ENCODE measurements around the gene FILIP1.

Gene FILIP1

DNA sequence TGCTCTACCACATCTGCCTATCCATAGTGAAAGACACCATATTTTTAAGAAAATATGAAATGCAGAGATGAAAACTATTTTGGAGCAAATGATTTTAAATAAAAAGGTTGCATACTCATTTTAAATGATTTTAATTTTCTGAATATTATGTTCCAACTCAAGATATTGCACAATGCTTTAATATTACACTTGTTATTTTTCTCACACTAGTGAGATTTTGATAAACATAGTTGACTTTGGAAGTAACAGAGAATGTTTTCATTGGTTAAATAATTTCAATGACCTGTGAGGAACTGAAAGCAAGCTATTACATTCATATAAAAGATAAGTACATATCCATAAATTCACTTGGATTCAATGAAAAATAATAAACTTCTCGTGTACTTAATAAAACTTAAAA lies 201.9 kb downstream of the FILIP1 start:
- no peak for DNase-seq
- ATAC-seq, result no peak

DNA sequence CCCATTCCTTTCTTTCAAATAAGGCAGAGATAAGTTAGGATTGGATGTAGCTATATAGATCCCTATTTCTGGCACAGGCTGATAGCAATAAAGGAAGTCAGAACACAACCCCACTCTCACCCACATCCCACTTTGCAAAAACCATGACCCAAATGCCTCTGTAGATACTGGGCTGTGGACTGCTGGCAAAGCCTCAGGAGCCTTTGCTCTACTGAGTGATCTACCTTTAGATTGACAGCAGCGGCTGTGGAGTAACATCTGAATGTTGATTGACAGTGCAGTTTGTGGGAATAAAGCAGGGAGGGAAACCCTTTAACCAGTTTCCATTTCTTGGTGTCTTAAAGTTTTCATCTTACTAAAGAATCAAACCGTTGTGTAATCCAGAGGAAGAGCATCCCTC lies 202.3 kb downstream of the FILIP1 start:
- DNase-seq (no peak), ATAC-seq (no peak)

GRCh38 chr6:75290136-75290945 lies 203.3 kb downstream of the FILIP1 start:
- no peak for ATAC-seq

DNA sequence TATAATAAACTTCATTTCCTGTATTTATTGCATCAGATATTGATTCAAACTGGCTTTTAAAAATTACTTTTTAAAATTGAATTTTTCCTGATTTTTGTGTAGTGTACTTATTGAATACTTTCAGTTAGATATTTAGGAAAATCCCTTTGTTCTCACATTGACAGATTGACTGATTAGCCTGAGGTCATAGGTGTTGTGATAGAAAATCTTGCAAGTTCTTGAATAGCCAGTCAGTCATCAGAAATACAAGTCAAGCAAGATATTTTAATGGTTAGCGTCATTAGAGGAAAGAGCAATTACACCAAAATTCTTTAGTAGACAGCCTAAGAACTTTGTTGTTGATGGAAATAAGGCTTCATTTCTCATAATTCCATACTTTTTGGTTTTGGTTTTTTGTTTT lies 205.6 kb downstream of the FILIP1 start:
- DNase-seq, result no peak
- ATAC-seq, result no peak

More at GRCh38 chr6:75290136-75290945, 203.3 kb downstream of the FILIP1 start:
- DNase-seq, result no peak

DNA sequence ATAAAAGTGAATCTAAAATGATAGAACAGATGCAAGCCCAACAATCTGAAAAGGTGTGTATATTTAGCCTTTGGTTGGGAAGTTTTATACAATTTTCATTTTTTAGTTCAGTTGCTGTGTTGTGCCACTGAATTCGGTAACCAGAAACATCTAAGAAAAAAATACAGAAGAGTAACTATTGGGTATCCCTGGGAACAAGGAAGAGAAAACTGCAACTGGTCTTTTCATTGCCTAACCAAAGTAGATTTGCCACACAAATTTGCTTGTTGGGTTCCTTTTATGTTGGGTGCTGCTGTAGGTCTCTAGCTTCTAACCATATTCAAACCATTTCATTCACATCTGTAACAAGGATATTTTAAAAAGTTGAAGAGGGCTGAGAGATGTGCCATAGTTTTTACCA lies 206.2 kb downstream of the FILIP1 start:
- ATAC-seq (no peak), DNase-seq (no peak)

- ATAC-seq (no peak), DNase-seq (no peak)
These were observed 206.6 kb downstream of the FILIP1 start for GRCh38 chr6:75286955-75287354.

DNA sequence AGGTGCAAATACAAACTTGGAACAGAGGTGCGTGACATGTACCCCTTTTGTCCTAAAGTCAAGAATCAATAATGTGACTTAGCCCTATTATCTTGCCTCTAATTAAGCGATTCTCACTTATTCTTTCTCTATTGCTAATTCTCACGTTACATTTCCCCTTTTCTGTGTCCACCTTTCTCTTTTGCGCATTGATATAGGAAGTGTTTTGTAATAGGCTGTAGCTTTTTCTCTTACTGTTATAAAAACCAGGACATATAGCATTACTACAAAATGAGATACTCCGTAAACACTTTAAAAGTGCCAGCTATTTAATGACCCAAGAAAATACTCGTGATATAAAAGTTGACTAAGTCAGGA lies 208.3 kb downstream of the FILIP1 start:
- DNase-seq, result no peak
- no peak for ATAC-seq

DNA sequence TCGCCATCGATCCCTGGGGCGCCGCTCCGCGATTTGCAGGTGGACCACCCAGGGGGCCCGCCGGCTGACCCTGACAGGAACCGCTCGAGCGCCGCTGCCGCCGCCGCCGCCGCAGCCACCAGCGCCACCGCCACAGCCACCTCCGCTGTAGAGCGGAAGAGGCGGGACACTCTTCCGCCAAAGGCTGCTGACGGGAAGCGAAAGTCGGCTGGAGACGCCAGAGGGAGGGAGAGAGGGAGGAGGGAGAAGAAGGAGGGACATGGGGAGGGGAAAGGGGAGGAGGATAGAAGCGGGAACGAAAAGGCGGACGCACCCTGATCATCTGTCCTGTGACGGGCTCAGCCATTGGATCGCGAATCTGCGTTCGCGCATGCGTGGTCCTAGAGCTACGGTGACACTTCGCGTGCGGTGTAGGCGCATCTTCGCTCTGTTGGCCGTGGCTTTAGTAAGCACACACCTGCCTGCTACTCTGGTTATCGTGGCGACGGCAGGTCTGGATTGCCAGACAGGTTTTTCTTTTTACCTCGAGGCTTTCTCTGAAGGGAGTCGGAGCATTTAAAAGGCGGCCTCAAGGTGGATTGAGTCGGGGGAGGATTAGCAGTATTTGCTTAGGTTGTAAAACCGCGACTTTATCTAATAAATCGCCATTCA lies 208.8 kb downstream of the FILIP1 start, which contains the start of gene TMEM30A:
Gene TMEM30A, minus strand, starts transcription at position 161 of the 651 bp plus-strand sequence. Its CDS starts 154 bp downstream, at position 7.
- ATAC-seq (peak; percentile 98), DNase-seq (peak; percentile 95)

GRCh38 chr6:75283907-75284631 lies 209.5 kb downstream of the FILIP1 start:
- DNase-seq (peak; percentile 36), ATAC-seq (peak; percentile 15)

GRCh38 chr6:75282706-75283105 lies 210.9 kb downstream of the FILIP1 start:
- ATAC-seq (no peak), DNase-seq (no peak)

GRCh38 chr6:75281653-75282052 lies 211.9 kb downstream of the FILIP1 start:
- DNase-seq, result no peak
- ATAC-seq, result no peak

GRCh38 chr6:75280131-75280855 lies 213.3 kb downstream of the FILIP1 start:
- DNase-seq, result no peak
- ATAC-seq, result no peak

DNA sequence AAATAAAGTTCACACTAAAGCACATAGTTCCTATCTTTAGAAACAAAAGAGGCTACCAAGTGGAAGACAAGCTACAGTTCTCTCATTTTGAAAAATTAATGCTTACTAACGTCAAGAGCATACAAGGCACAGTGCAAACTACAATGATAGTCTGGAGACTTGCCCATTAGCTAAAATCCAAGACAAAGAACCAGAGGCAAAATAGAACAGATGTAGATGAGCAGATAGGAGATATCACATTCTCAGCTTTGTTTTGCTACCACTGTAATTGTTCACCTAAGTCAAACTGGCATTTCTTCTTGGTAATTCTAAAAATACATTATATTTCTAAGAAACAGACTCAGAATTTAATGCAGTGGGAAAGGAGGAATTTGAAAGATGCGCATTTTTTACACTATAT lies 214.2 kb downstream of the FILIP1 start:
- ATAC-seq (no peak), DNase-seq (no peak)

DNA sequence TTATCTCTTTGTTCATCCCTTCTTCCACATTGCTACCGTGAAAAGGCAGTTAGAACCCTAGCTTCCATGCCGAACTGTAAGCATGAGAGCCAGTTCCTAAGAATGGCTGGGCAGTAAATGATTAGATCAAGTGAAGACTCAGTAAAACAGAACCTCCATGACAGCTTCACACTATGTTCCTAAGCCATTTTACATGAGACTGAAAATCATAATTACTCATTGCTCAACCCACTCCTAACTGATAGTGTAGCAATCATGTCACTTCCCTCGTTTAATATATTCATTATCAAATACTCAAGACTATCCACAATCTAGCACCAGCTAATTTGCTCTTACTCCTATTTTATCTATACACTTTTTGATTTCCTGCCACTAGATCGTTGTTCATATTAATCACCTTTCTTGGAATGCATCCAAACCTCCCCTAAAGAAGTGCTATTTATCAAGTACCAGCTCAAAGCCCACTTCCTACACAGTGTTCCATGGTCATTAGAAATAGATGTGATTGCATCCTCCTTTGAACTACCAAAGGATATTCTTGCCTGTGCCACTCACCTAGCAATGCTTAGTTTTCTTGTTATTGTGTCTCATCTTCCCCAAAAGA lies 215.0 kb downstream of the FILIP1 start:
- peak; percentile 65 for ATAC-seq
- no peak for DNase-seq

DNA sequence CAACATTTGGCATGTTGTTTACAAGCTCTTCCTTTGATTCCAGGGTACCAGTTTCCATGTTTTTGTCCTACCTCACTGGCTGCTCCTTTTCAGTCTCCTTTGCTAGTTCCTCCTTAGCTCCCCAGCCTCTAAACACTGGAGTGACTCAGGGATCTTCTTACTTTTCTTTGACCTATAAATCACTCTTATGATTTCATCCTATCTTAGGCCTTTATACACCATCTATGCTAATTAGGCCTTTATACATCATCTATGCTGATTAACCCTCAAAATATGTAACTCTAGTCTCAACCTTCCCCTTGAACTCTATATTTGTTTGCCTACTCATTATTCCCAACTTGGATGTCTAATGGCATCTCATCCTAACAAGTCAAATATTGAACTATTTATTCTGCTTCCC lies 218.5 kb downstream of the FILIP1 start:
- peak; percentile 73 for ATAC-seq
- no peak for DNase-seq

- ATAC-seq (no peak), DNase-seq (no peak)
These were observed 220.6 kb downstream of the FILIP1 start for GRCh38 chr6:75273009-75273408.

- ATAC-seq (no peak), DNase-seq (no peak)
These were observed 221.3 kb downstream of the FILIP1 start for GRCh38 chr6:75272145-75272840.

DNA sequence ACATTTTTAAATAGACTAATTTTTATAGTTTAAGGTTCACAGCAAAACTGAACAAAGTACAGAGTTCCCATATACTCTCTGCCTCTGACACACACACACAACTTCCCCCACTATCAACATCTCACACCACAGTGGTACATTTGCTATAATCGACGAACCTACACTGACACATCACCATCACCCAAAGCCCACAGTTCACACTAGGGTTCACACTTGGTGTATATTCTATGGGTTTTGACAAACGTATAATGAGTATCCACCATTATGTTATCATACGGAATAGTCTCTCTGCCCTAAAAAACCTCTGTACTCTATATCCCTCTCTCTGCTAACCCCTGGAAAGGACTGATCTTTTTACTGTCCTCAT lies 224.6 kb downstream of the FILIP1 start:
- no peak for DNase-seq
- no peak for ATAC-seq

DNA sequence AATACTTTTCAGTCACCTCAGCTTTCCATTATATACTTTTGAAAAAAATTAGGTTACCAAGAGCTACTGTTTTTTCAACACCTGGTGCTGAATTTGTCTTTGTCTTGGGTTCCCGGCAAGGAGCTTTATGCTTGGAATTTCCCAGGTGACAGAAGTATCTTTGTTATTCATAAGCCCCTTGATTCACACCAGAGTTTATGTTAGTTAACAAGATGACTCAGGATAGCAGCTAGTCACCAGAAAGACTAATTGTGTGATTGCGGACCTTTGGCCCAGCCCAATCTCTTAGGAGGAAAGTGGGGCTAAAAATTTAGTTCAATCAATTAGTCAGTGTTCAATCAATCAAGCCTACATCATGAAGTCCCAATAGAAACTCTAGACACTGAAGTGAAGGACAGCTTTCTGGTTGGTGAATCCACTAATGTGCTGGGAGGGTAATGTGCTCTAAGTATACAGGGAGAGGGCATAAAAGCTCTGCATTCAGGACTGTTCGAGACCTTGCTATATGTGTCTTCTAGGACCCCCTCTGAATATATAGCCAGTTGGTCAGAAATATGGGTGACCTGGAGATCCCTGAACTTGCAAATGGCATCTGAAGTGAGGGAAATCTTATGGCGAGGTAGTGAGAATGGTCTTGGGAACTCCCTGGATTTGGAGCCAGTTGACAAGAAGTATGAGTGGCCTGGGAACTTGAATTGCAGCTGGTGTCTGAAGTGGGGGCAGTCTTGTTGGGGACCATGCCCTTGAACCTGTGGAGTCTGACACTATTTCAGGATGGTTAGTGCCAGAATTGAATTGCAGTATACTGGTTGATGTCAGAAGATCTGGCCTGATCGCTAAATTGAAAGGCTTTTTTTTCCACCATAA lies 225.2 kb downstream of the FILIP1 start:
- ATAC-seq, result peak; percentile 65

DNA sequence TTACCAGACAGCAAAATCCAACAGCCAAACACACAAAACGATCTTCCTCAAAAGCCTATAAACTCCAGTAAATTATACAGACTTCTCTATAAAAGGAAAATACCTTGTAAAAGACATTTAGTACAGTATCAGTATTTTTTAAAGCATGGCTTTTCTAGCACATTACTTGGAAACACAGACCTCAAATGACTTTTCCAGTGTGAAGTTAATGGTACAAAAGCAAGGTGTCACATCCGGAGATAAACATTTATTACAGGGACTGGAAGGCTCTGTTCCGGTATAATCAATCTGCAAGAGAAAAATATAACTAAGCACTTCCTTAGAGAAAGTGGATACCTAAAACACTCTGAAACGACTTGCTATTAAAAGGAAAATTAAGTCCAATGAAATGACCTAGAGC lies 226.1 kb downstream of the FILIP1 start:
- DNase-seq, result no peak
- ATAC-seq, result no peak

More for the DNA sequence above, 225.2 kb downstream of the FILIP1 start:
- DNase-seq, result no peak

Measured in stimulated activated naive CD8-positive, alpha-beta T cell treated with anti-CD3 and anti-CD28 coated beads, Interleukin-15, Interleukin-2, amounts not matched to agents 100 U/mL and 50 U/mL, for 24 hours (primary cell).